ENCODE results near the gene EHD2. TPM values are rescaled to one million over a fixed set of nuclear protein-coding genes. Genes with fewer than 3 reads are reported as not detected.
"Not testable (repeated sequence)": the region's sequence is repeated elsewhere in the genome, so short reads cannot be mapped to it uniquely, and the experiment has no call there.

Gene EHD2
- total RNA-seq, 2 donors from 2014 or later: 1.6 to 2.9 TPM

DNA sequence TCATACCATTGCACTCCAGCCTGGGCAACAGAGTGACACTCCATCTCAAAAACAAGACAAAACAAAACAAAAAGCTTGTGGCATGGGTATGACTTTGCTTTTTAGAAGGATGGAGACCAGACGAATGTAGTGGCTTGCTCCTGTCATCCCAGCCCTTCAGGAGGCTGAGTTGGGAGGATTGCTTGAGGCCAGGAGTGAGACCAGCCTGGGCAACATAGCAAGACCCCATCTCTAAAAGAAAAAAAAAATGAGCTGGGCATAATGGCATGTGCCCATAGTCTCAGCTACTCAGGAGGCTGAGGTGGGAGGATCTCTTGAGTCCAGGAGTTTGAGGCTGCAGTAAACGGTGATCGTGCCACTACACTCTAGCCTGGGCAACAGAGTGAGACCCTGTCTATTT lies 48.9 kb downstream of the EHD2 start:
- Mint-ChIP-seq H3K4me1 (ENCODE audit: low read depth) (peaks cover 5% of the 10 kb centered on the region), H3K36me3 (ENCODE audit: insufficient read depth in 2 of 2) (peaks cover 3 to 13% of the 10 kb centered on the region in 2 donors), H3K9me3 (no peaks in the 10 kb centered on the region), H3K27me3 (ENCODE audit: low read depth) (no peaks in the 10 kb centered on the region), H3K4me3 (no peak overlapping the region), H3K27ac (no peak overlapping the region)
- ATAC-seq (replicated peaks in 1 of 2) (no peak), DNase-seq (no peak)

DNA sequence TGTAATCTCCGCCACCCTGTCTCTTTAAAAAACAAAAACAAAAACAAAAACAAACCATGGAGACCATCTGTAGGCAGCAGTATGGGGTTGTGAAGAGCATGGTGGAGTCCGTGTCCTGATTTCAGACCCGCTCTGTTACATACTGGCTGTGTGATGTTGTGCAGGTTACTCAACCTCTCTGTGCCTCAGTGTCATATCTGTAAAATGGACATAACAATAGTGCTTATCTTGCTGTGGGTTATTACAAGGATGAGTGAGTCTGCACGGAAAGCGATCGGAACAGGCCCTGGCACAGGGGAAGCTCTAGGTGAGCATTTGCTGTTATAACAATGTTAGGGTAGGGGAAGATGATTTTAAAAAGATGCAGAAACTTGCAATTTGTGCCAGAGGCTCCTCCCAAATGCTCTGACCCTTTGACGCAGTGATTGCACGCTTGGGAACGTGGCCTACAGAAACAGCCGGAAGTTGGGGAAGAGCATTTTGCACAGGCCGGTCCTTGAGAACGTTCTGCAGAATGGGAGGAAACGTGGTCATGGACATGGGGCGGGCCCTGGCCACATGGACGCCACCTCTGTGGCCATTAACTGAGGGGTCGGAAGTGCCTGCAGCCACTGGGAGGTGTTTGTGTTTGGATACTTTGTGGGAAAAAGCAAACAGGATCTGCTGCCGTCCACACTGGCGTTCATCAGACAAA lies 49.5 kb downstream of the EHD2 start:
- Mint-ChIP-seq H3K4me3 (no peak overlapping the region), H3K27me3 (ENCODE audit: low read depth) (no peaks in the 10 kb centered on the region), H3K36me3 (ENCODE audit: insufficient read depth in 2 of 2) (peaks cover 3 to 11% of the 10 kb centered on the region in 2 donors), H3K27ac (no peak overlapping the region), H3K9me3 (no peaks in the 10 kb centered on the region), H3K4me1 (ENCODE audit: low read depth) (peaks cover 5% of the 10 kb centered on the region)
- DNase-seq (no peak), ATAC-seq (replicated peaks in 1 of 2) (no peak)

- H3K9me3 Mint-ChIP-seq, H3K27ac Mint-ChIP-seq, H3K4me3 Mint-ChIP-seq: not testable (repeated sequence)
Observed at GRCh38 chr19:47764705-47765104, 51.5 kb downstream of the EHD2 start.

DNA sequence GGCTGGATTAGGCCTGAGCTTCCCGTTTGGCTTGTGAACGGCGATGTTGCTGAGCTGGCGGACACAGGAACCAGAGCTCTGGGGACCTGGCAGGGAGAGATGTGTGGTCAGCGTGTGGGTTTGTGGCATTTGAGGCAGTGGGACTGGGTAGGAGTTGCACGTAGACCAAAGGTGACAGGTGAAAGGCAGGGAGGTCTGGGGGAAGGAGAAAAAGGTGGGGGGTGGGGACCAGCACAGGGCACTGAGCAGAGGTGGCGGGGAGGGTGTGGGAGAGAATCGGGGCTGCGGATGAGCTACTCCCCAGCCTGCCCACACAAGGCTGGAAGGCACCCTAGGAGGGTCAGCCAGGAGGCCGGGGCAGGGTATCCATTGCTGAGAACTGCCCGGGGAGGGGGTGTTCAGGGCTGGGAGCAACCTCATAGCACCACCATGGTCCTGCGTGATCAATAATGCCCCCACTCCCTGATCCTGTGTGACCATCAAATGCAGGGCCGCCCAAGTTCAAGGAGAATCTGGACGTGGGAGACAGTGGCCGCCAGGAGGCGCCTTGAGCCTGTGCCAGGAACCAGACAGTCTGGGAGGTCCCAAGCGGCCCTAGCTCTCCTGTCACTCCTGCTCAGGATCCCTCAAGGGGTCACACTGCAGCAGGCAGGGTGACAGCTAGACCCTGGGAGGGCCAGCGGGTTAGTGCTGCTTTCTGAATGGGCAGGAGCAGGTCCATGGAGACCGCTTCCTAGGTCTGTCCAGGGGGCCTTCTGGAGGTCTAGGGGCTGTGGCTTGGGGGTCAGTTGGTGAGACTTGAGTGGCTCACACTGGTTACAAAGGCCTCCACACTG lies 52.5 kb downstream of the EHD2 start:
- Mint-ChIP-seq H3K4me1 (ENCODE audit: low read depth) (peaks cover 10% of the 10 kb centered on the region), H3K27ac (no peak overlapping the region), H3K4me3 (no peak overlapping the region), H3K27me3 (ENCODE audit: low read depth) (no peaks in the 10 kb centered on the region), H3K36me3 (ENCODE audit: insufficient read depth in 2 of 2) (no peaks in the 10 kb centered on the region), H3K9me3 (no peaks in the 10 kb centered on the region)
- ATAC-seq (replicated peaks in 1 of 2) (peak; percentile 50 to 52), DNase-seq (peak; percentile 36 to 41)

More at GRCh38 chr19:47764705-47765104, 51.5 kb downstream of the EHD2 start:
- DNase-seq; H3K27me3 Mint-ChIP-seq (ENCODE audit: low read depth); H3K4me1 Mint-ChIP-seq (ENCODE audit: low read depth); ATAC-seq (replicated peaks in 1 of 2); H3K36me3 Mint-ChIP-seq (ENCODE audit: insufficient read depth in 2 of 2): not testable (repeated sequence)

DNA sequence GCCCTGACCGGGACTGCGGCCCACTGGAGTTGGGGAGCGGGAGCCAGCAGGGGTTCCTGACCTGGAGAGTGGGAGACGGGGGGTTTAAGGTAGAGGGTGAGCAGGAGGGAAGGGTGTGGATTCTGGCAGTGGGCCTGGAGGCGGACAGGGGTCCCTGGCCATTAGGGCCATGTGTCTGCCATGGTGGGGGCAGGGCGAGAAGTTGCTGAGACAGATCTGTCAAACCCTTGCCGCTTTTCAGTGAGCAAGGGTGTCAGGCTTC lies 53.1 kb downstream of the EHD2 start:
- no peak for DNase-seq
- H3K27me3 Mint-ChIP-seq (ENCODE audit: low read depth): no peaks in the 10 kb centered on the region
- no peaks in the 10 kb centered on the region for H3K9me3 Mint-ChIP-seq
- ATAC-seq (replicated peaks in 1 of 2): peak in 1 of 2 donors; percentile 14
- no peak overlapping the region for H3K27ac Mint-ChIP-seq
- no peak overlapping the region for H3K4me3 Mint-ChIP-seq
- H3K4me1 Mint-ChIP-seq (ENCODE audit: low read depth): peaks cover 12% of the 10 kb centered on the region
- no peaks in the 10 kb centered on the region for H3K36me3 Mint-ChIP-seq (ENCODE audit: insufficient read depth in 2 of 2)

- H3K9me3 Mint-ChIP-seq: no peaks in the 10 kb centered on the region
- H3K36me3 Mint-ChIP-seq (ENCODE audit: insufficient read depth in 2 of 2): no peaks in the 10 kb centered on the region
- H3K4me3 Mint-ChIP-seq: no peak overlapping the region
- H3K27ac Mint-ChIP-seq: no peak overlapping the region
- H3K27me3 Mint-ChIP-seq (ENCODE audit: low read depth): no peaks in the 10 kb centered on the region
- ATAC-seq (replicated peaks in 1 of 2) (no peak), DNase-seq (no peak)
- H3K4me1 Mint-ChIP-seq (ENCODE audit: low read depth): peaks cover 12% of the 10 kb centered on the region
Observed at GRCh38 chr19:47766670-47767069, 53.4 kb downstream of the EHD2 start.

GRCh38 chr19:47767349-47767748 lies 54.1 kb downstream of the EHD2 start:
- ATAC-seq (replicated peaks in 1 of 2) (no peak), DNase-seq (no peak)
- Mint-ChIP-seq H3K4me1 (ENCODE audit: low read depth) (peaks cover 12% of the 10 kb centered on the region), H3K9me3 (no peaks in the 10 kb centered on the region), H3K4me3 (no peak overlapping the region), H3K36me3 (ENCODE audit: insufficient read depth in 2 of 2) (no peaks in the 10 kb centered on the region), H3K27me3 (ENCODE audit: low read depth) (no peaks in the 10 kb centered on the region), H3K27ac (no peak overlapping the region)

GRCh38 chr19:47768604-47769003 lies 55.4 kb downstream of the EHD2 start:
- Mint-ChIP-seq H3K27me3 (ENCODE audit: low read depth) (no peaks in the 10 kb centered on the region), H3K27ac (no peak overlapping the region), H3K36me3 (ENCODE audit: insufficient read depth in 2 of 2) (no peaks in the 10 kb centered on the region), H3K4me3 (no peak overlapping the region), H3K9me3 (no peaks in the 10 kb centered on the region), H3K4me1 (ENCODE audit: low read depth) (peaks cover 12% of the 10 kb centered on the region)
- ATAC-seq (replicated peaks in 1 of 2) (no peak), DNase-seq (no peak)

GRCh38 chr19:47769534-47769933 lies 56.3 kb downstream of the EHD2 start:
- H3K4me1 Mint-ChIP-seq (ENCODE audit: low read depth): peaks cover 12% of the 10 kb centered on the region
- H3K27me3 Mint-ChIP-seq (ENCODE audit: low read depth): no peaks in the 10 kb centered on the region
- ATAC-seq (replicated peaks in 1 of 2) (no peak), DNase-seq (no peak)
- H3K9me3 Mint-ChIP-seq: no peaks in the 10 kb centered on the region
- no peak overlapping the region for H3K4me3 Mint-ChIP-seq
- no peak overlapping the region for H3K27ac Mint-ChIP-seq
- H3K36me3 Mint-ChIP-seq (ENCODE audit: insufficient read depth in 2 of 2): no peaks in the 10 kb centered on the region

DNA sequence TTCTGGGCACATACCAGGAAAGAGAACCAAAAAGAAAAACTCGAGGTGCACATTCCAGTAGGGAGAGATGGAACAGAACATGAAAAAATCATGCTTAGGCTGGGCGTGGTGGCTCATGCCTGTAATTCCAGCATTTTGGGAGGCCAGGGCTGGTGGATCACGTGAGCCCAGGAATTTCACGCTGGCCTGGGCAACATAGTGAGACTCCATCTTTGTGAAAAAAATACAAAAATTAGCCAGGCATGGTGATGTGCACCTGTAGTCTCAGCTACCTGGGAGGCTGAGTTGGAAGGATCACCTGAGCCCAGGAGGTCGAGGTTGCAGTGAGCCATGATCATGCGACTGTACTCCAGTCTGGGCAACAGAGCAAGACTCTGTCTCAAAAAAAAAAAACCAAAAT lies 58.1 kb downstream of the EHD2 start:
- not testable (repeated sequence) for H3K9me3 Mint-ChIP-seq; ATAC-seq (replicated peaks in 1 of 2); H3K27ac Mint-ChIP-seq; H3K4me1 Mint-ChIP-seq (ENCODE audit: low read depth); H3K27me3 Mint-ChIP-seq (ENCODE audit: low read depth); H3K36me3 Mint-ChIP-seq (ENCODE audit: insufficient read depth in 2 of 2); H3K4me3 Mint-ChIP-seq; DNase-seq

- DNase-seq: no peak
- Mint-ChIP-seq H3K27ac (no peak overlapping the region), H3K4me1 (ENCODE audit: low read depth) (peaks cover 32% of the 10 kb centered on the region), H3K9me3 (no peaks in the 10 kb centered on the region), H3K4me3 (no peak overlapping the region), H3K36me3 (ENCODE audit: insufficient read depth in 2 of 2) (peaks cover 2 to 4% of the 10 kb centered on the region in 2 donors), H3K27me3 (ENCODE audit: low read depth) (no peaks in the 10 kb centered on the region)
- no peak for ATAC-seq (replicated peaks in 1 of 2)
Observed at GRCh38 chr19:47776568-47776967, 63.3 kb downstream of the EHD2 start.

GRCh38 chr19:47777245-47778048 lies 64.2 kb downstream of the EHD2 start:
- not testable (repeated sequence) for DNase-seq; H3K36me3 Mint-ChIP-seq (ENCODE audit: insufficient read depth in 2 of 2); ATAC-seq (replicated peaks in 1 of 2); H3K9me3 Mint-ChIP-seq; H3K27me3 Mint-ChIP-seq (ENCODE audit: low read depth)
- Mint-ChIP-seq H3K4me3 (peak overlapping the region; percentile 95 to 98), H3K27ac (peak overlapping the region; percentile 93), H3K4me1 (ENCODE audit: low read depth) (peaks cover 35% of the 10 kb centered on the region)
